CD14-positive monocyte (primary cell): ENCODE measurements around the gene DDX46. TPM values are rescaled to one million over a fixed set of nuclear protein-coding genes. Genes with fewer than 3 reads are reported as not detected.
"Not testable (repeated sequence)": the region's sequence is repeated elsewhere in the genome, so short reads cannot be mapped to it uniquely, and the experiment has no call there.

Experiments
- DNase-seq, 3 donors: peaks; one replicate each; pipeline ENCODE4 v3.0.0-alpha.2; 2011 to 2022
- H2AFZ ChIP-seq: 2 replicates; pipeline ENCODE4 v1.6.0; 2012; ENCODE audit warnings: mild to moderate bottlenecking, low read depth, low read length, inconsistent platforms; ENCODE audit not compliant: insufficient read depth, poor library complexity, severe bottlenecking
- H3K27ac ChIP-seq, 2 donors: 1 replicate in 1 of 2; 2 replicates in 1 of 2; pipeline ENCODE4 v1.5.1; 2012 to 2013; ENCODE audit warnings: low read length in 2 of 2, control low read depth in 1 of 2, inconsistent platforms in 1 of 2, low read depth in 1 of 2, mild to moderate bottlenecking in 1 of 2
- H3K27me3 ChIP-seq, 2 donors: one replicate each; pipeline versions ENCODE4 v1.6.0 to v1.6.1; 2011 to 2013; ENCODE audit warnings: low read length in 2 of 2; ENCODE audit not compliant: control insufficient read depth in 2 of 2, insufficient read depth in 2 of 2
- H3K36me3 ChIP-seq, 2 donors: replicated peaks in 1 of 2; 1 replicate in 1 of 2; 2 replicates in 1 of 2; pipeline versions ENCODE4 v1.5.1 to v1.6.1; 2012 to 2013; ENCODE audit warnings: low read length in 2 of 2, control low read depth in 1 of 2, inconsistent platforms in 1 of 2, mild to moderate bottlenecking in 1 of 2; ENCODE audit not compliant: insufficient read depth in 2 of 2, control insufficient read depth in 1 of 2
- H3K4me1 ChIP-seq, 2 donors: 1 replicate in 1 of 2; 2 replicates in 1 of 2; pipeline versions ENCODE4 v1.5.1 to v1.6.1; 2012 to 2013; ENCODE audit warnings: low read length in 2 of 2, control low read depth in 1 of 2, inconsistent platforms in 1 of 2, mild to moderate bottlenecking in 1 of 2, moderate library complexity in 1 of 2; ENCODE audit not compliant: insufficient read depth in 2 of 2, control insufficient read depth in 1 of 2
- H3K4me2 ChIP-seq: replicated peaks from 2 replicates; pipeline ENCODE3; 2012; ENCODE audit warnings: low read length, moderate library complexity, mild to moderate bottlenecking; ENCODE audit not compliant: poor library complexity, severe bottlenecking; ENCODE audit errors: extremely low read depth
- H3K4me3 ChIP-seq, 3 experiments: fragments of 200-600 bp in 1 of 3; sonication (generic) in 1 of 3; replicated peaks in 1 of 3; 1 replicate in 2 of 3; 2 replicates in 1 of 3; pipeline ENCODE4 v1.5.1; 2011 to 2013; ENCODE audit warnings: low read length in 3 of 3, mild to moderate bottlenecking in 3 of 3, control low read depth in 2 of 3, low read depth in 2 of 3, inconsistent platforms in 1 of 3, moderate library complexity in 1 of 3
- H3K79me2 ChIP-seq: 2 replicates; pipeline ENCODE4 v1.6.0; 2012; ENCODE audit warnings: mild to moderate bottlenecking, control low read depth, inconsistent platforms, low read length, moderate library complexity; ENCODE audit not compliant: insufficient read depth
- H3K9ac ChIP-seq: 2 replicates; pipeline ENCODE4 v1.6.0; 2017; ENCODE audit warnings: low read length, mild to moderate bottlenecking; ENCODE audit not compliant: insufficient read depth, poor library complexity, severe bottlenecking
- H3K9me3 ChIP-seq, 2 donors: replicated peaks in 1 of 2; 1 replicate in 1 of 2; 2 replicates in 1 of 2; pipeline versions ENCODE4 v1.5.1 to v1.6.1; 2012 to 2013; ENCODE audit warnings: low read length in 2 of 2, control low read depth in 1 of 2; ENCODE audit not compliant: control insufficient read depth in 1 of 2, insufficient read depth in 1 of 2
- H4K20me1 ChIP-seq: 2 replicates; pipeline ENCODE4 v1.6.0; 2012; ENCODE audit warnings: mild to moderate bottlenecking, low read length, control low read depth, moderate library complexity; ENCODE audit not compliant: insufficient read depth
- H3K27ac Mint-ChIP-seq, 7 donors: one replicate each; pipeline ENCODE4 v1.8.0; 2020; ENCODE audit warnings: mild to moderate bottlenecking in 7 of 7, mixed read lengths in 7 of 7, moderate library complexity in 6 of 7, inconsistent platforms in 2 of 7
- H3K27me3 Mint-ChIP-seq, 3 donors: one replicate each; pipeline ENCODE4 v1.8.0; 2021 to 2022; ENCODE audit warnings: low read depth in 3 of 3, mild to moderate bottlenecking in 3 of 3, mixed read lengths in 3 of 3, moderate library complexity in 3 of 3, inconsistent platforms in 1 of 3
- H3K36me3 Mint-ChIP-seq, 2 donors: one replicate each; pipeline ENCODE4 v1.8.0; 2020; ENCODE audit warnings: mixed read lengths in 2 of 2, inconsistent platforms in 1 of 2, mild to moderate bottlenecking in 1 of 2
- H3K4me1 Mint-ChIP-seq: one replicate; pipeline ENCODE4 v1.8.0; 2020; ENCODE audit warnings: mild to moderate bottlenecking, mixed read lengths
- H3K4me3 Mint-ChIP-seq, 2 donors: one replicate each; pipeline ENCODE4 v1.8.0; 2020; ENCODE audit warnings: mild to moderate bottlenecking in 2 of 2, mixed read lengths in 2 of 2, moderate library complexity in 1 of 2
- H3K9me3 Mint-ChIP-seq, 7 donors: one replicate each; pipeline ENCODE4 v1.8.0; 2020 to 2022; ENCODE audit warnings: mixed read lengths in 7 of 7, mild to moderate bottlenecking in 6 of 7, moderate library complexity in 6 of 7, inconsistent platforms in 2 of 7
- CTCF ChIP-seq: fragments of 200-600 bp; IDR thresholded peaks from one replicate; pipeline ENCODE4 v1.8.0; 2022; ENCODE audit warnings: antibody characterized with exemption, mild to moderate bottlenecking
- WGBS: methylation state at CpG from one replicate; pipeline ENCODE4 v1.1.5; 2013; ENCODE audit warnings: missing lambda C conversion rate; ENCODE audit not compliant: insufficient coverage; 5-methylcytosine and 5-hydroxymethylcytosine counted together
- intact Hi-C, 2 donors: fragments of 100-400 bp; cut with micrococcal nuclease; formaldehyde crosslinking; loops; one replicate each; pipeline versions ENCODE4 v1.15.0 to v1.15.1; 2023
- polyA plus RNA-seq, 3 donors: library from polyadenylated mRNA; depleted of rRNA in 1 of 3; unstranded in 2 of 3; stranded (reverse) in 1 of 3; fragments of 300-500 nt in 2 of 3; fragments of >200 nt in 1 of 3; fragmentation: Illumina TruSeq in 2 of 3; gene quantifications; 1 replicate in 2 of 3; 2 replicates in 1 of 3; pipeline ENCODE4 v1.2.3, GENCODE V29; 2012 to 2021

The DDX46 gene
- polyA plus RNA-seq, 3 donors = 7.6 to 22.3 (median 11.8) TPM

- Mint-ChIP-seq H3K4me3 (no peak overlapping the region), H3K9me3 (no peaks in the 10 kb centered on the region), H3K36me3 (peaks cover 31 to 68% of the 10 kb centered on the region in 2 donors), H3K4me1 (peaks cover 18% of the 10 kb centered on the region), H3K27me3 (no peaks in the 10 kb centered on the region), H3K27ac (peak overlapping the region in 6 of 7 donors; percentile 23 to 63 (median 38))
- no peak overlapping the region for H3K4me3 ChIP-seq
- H3K4me1 ChIP-seq = peaks cover 11 to 12% of the 10 kb centered on the region in 2 donors
- H2AFZ ChIP-seq = no peak overlapping the region
- H3K9me3 ChIP-seq = no peaks in the 10 kb centered on the region
- no peak overlapping the region for H3K27ac ChIP-seq
- H3K4me2 ChIP-seq = no peak overlapping the region
- peaks cover 22 to 62% of the 10 kb centered on the region in 2 donors for H3K36me3 ChIP-seq
- peak in 1 of 3 donors; percentile 10 for DNase-seq
- H3K79me2 ChIP-seq = peaks cover 86% of the 10 kb centered on the region
- no CpG with 5 or more reads among the region's 1 CpG for WGBS
- intact Hi-C loops = no loop called here
- no peaks in the 10 kb centered on the region for H3K27me3 ChIP-seq
- no peak for TF ChIP-seq CTCF
- H4K20me1 ChIP-seq = peaks cover 59% of the 10 kb centered on the region
- H3K9ac ChIP-seq = no peak overlapping the region
Measured at GRCh38 chr5:134851307-134851923, 92.8 kb downstream of the DDX46 start.

- DNase-seq, H3K27ac Mint-ChIP-seq, H3K27ac ChIP-seq, H3K9me3 Mint-ChIP-seq, H3K27me3 Mint-ChIP-seq, H3K4me3 Mint-ChIP-seq, H2AFZ ChIP-seq, H3K4me1 Mint-ChIP-seq, H3K4me2 ChIP-seq, H3K4me1 ChIP-seq, intact Hi-C loops, H3K9me3 ChIP-seq, H3K4me3 ChIP-seq, H3K27me3 ChIP-seq, H3K9ac ChIP-seq: not testable (repeated sequence)
- peaks cover 48% of the 10 kb centered on the region for H4K20me1 ChIP-seq
- peaks cover 44 to 69% of the 10 kb centered on the region in 2 donors for H3K36me3 Mint-ChIP-seq
- no CpG with 5 or more reads among the region's 7 CpGs for WGBS
- peaks cover 36% of the 10 kb centered on the region for H3K79me2 ChIP-seq
- H3K36me3 ChIP-seq = peaks cover 53 to 90% of the 10 kb centered on the region in 2 donors
Measured at GRCh38 chr5:134856465-134856864, 97.9 kb downstream of the DDX46 start.
